HCT116 (cell line): Measurements from ENCODE around the gene MYH7. TPM values are rescaled to one million over a fixed set of nuclear protein-coding genes. Genes with fewer than 3 reads are reported as not detected.
"Not testable (repeated sequence)": the region's sequence is repeated elsewhere in the genome, so short reads cannot be mapped to it uniquely, and the experiment has no call there.

ENCODE experiments used
- ATAC-seq: fragments of 200-7000 bp; cut with Tn5 transposase; 2 replicates; pipeline ENCODE4 v1.9.1; 2020; ENCODE audit warnings: mild to moderate bottlenecking, moderate library complexity
- BruUV-seq: library from RNA; stranded (reverse); fragments of 400-500 nt; replicated peaks from 2 replicates; lab custom pipeline; 2021; lab: Mats Ljungman, UMichigan
- CTCF ChIA-PET: fragments of 300-600 bp; sonication (Branson Sonifier 250); formaldehyde crosslinking; loops from one replicate; lab custom pipeline; 2021; ENCODE audit warnings: antibody characterized with exemption; lab: Charles Lee
- POLR2A ChIA-PET: fragments of 300-600, 350-600 bp; sonication (Branson Sonifier 250); formaldehyde crosslinking; loops from one replicate; lab custom pipeline; 2021; ENCODE audit warnings: antibody characterized with exemption; lab: Charles Lee
- RAD21 ChIA-PET, 2 experiments: fragments of 300-600 bp; sonication (Branson Sonifier 250); formaldehyde crosslinking; loops; one replicate each; lab custom pipeline; 2023; ENCODE audit warnings: low total read pairs in 2 of 2; ENCODE audit not compliant: uncharacterized antibody in 2 of 2, unreplicated experiment in 2 of 2, low non-redundant PET in 1 of 2; lab: Charles Lee
- DNase-seq: peaks from one replicate; pipeline ENCODE4 v3.0.0-alpha.2; 2010; ENCODE audit warnings: low read depth, low spot score
- H2AFZ ChIP-seq: fragments of 200-600 bp; shearing (Covaris generic), sonication (generic); 2 replicates; pipeline ENCODE4 v1.6.1; 2017; ENCODE audit warnings: low read depth, mixed run types, mixed read lengths, antibody characterized with exemption, low read length; ENCODE audit not compliant: poor library complexity, severe bottlenecking
- H3K27ac ChIP-seq: 2 replicates; pipeline ENCODE4 v1.5.1; 2012; ENCODE audit warnings: low read depth, low read length
- H3K27me3 ChIP-seq: fragments of 200-600 bp; sonication (generic); 2 replicates; pipeline ENCODE4 v1.6.1; 2016; ENCODE audit warnings: mixed run types, low read length, mixed read lengths; ENCODE audit not compliant: insufficient read depth
- H3K36me3 ChIP-seq, 2 experiments: fragments of 200-500 bp in 1 of 2; fragments of 200-600 bp in 1 of 2; sonication (Bioruptor generic) in 1 of 2; sonication (generic) in 1 of 2; 2 replicates each; pipeline versions ENCODE4 v1.5.1 to v1.6.1; 2014 to 2016; ENCODE audit warnings: low read length in 2 of 2, inconsistent platforms in 1 of 2, mixed read lengths in 1 of 2, mixed run types in 1 of 2; ENCODE audit not compliant: insufficient read depth in 2 of 2, control insufficient read depth in 1 of 2
- H3K4me1 ChIP-seq, 2 experiments: fragments of 200-600 bp in 1 of 2; sonication (generic) in 1 of 2; 2 replicates each; pipeline versions ENCODE4 v1.5.1 to v1.6.1; 2012 to 2017; ENCODE audit warnings: low read length in 2 of 2, inconsistent platforms in 1 of 2, mild to moderate bottlenecking in 1 of 2, mixed read lengths in 1 of 2, mixed run types in 1 of 2, moderate library complexity in 1 of 2; ENCODE audit not compliant: insufficient read depth in 2 of 2, control insufficient read depth in 1 of 2
- H3K4me2 ChIP-seq: fragments of 200-600 bp; sonication (generic); 2 replicates; pipeline ENCODE4 v1.6.1; 2017; ENCODE audit warnings: mixed run types, low read length, mixed read lengths
- H3K4me3 ChIP-seq, 2 experiments: fragments of 200-600 bp in 1 of 2; sonication (generic) in 1 of 2; replicated peaks in 1 of 2; 2 replicates each; pipeline ENCODE4 v1.5.1; 2011 to 2016; ENCODE audit warnings: low read length in 2 of 2, control low read depth in 1 of 2, low read depth in 1 of 2, mild to moderate bottlenecking in 1 of 2, mixed read lengths in 1 of 2, mixed run types in 1 of 2
- H3K79me2 ChIP-seq: fragments of 200-600 bp; sonication (generic); 2 replicates; pipeline ENCODE4 v1.6.1; 2017; ENCODE audit warnings: mild to moderate bottlenecking, mixed run types, low read length, moderate library complexity, mixed read lengths; ENCODE audit not compliant: insufficient read depth
- H3K9ac ChIP-seq: fragments of 200-600 bp; sonication (generic); 2 replicates; pipeline ENCODE4 v1.6.1; 2016; ENCODE audit warnings: low read length, mixed read lengths
- H3K9me2 ChIP-seq: fragments of 200-600 bp; sonication (generic), shearing (Covaris generic); 2 replicates; pipeline ENCODE4 v1.6.1; 2017; ENCODE audit warnings: mixed run types, mild to moderate bottlenecking, moderate library complexity; ENCODE audit not compliant: insufficient read depth
- H3K9me3 ChIP-seq, 2 experiments: fragments of 200-500 bp in 1 of 2; fragments of 200-600 bp in 1 of 2; sonication (Bioruptor generic) in 1 of 2; sonication (generic) in 1 of 2; 2 replicates each; pipeline ENCODE4 v1.6.1; 2014 to 2017; ENCODE audit warnings: low read length in 2 of 2, mixed read lengths in 2 of 2, inconsistent platforms in 1 of 2, low read depth in 1 of 2, mild to moderate bottlenecking in 1 of 2, mixed run types in 1 of 2, moderate library complexity in 1 of 2; ENCODE audit not compliant: control insufficient read depth in 1 of 2, insufficient read depth in 1 of 2
- H4K20me1 ChIP-seq: fragments of 200-600 bp; sonication (generic), shearing (Covaris generic); 2 replicates; pipeline ENCODE4 v1.6.1; 2017; ENCODE audit warnings: mixed run types, mild to moderate bottlenecking, moderate library complexity; ENCODE audit not compliant: insufficient read depth
- CBX3 ChIP-seq: IDR thresholded peaks from 2 replicates; pipeline ENCODE4 v1.6.1; 2012; ENCODE audit warnings: low read depth
- CEBPB ChIP-seq: IDR thresholded peaks from 2 replicates; pipeline ENCODE4 v1.6.1; 2012; ENCODE audit warnings: low read depth
- CTCF ChIP-seq, 3 experiments: fragments of 200-600 bp in 1 of 3; sonication (generic) in 1 of 3; IDR thresholded peaks in 2 of 3; conservative IDR thresholded peaks in 1 of 3; 2 replicates each; pipeline ENCODE4 v1.5.1; 2012 to 2017; ENCODE audit warnings: low read depth in 2 of 3, low read length in 2 of 3, antibody characterized with exemption in 1 of 3, borderline replicate concordance in 1 of 3, control low read depth in 1 of 3, mild to moderate bottlenecking in 1 of 3, mixed read lengths in 1 of 3, mixed run types in 1 of 3, moderate library complexity in 1 of 3; ENCODE audit not compliant: insufficient read depth in 1 of 3
- EGR1 ChIP-seq: IDR thresholded peaks from 2 replicates; pipeline ENCODE4 v1.6.1; 2012; ENCODE audit warnings: low read depth
- FOSL1 ChIP-seq: IDR thresholded peaks from 2 replicates; pipeline ENCODE4 v1.6.1; 2012; ENCODE audit warnings: low read depth
- JUND ChIP-seq: IDR thresholded peaks from 2 replicates; pipeline ENCODE4 v1.6.1; 2012
- MAX ChIP-seq: IDR thresholded peaks from 2 replicates; pipeline ENCODE4 v1.6.1; 2012
- POLR2A ChIP-seq: IDR thresholded peaks from 2 replicates; pipeline ENCODE4 v1.7.0; 2011; ENCODE audit warnings: borderline replicate concordance; ENCODE audit not compliant: insufficient read depth, insufficient read length; ENCODE audit errors: extremely low read depth
- POLR2AphosphoS5 ChIP-seq: IDR thresholded peaks from 2 replicates; pipeline ENCODE4 v1.6.1; 2011; ENCODE audit warnings: mild to moderate bottlenecking, low read depth, low read length, moderate library complexity
- RAD21 ChIP-seq: IDR thresholded peaks from 2 replicates; pipeline ENCODE4 v1.6.1; 2012; ENCODE audit warnings: low read depth, mild to moderate bottlenecking
- SIN3A ChIP-seq: IDR thresholded peaks from 2 replicates; pipeline ENCODE4 v1.6.1; 2012; ENCODE audit warnings: low read depth
- SP1 ChIP-seq: IDR thresholded peaks from 2 replicates; pipeline ENCODE4 v1.6.1; 2012; ENCODE audit warnings: low read depth
- SRF ChIP-seq: IDR thresholded peaks from 2 replicates; pipeline ENCODE4 v1.6.1; 2012; ENCODE audit warnings: low read depth
- YY1 ChIP-seq: IDR thresholded peaks from 2 replicates; pipeline ENCODE4 v1.6.1; 2011; ENCODE audit warnings: low read length, low read depth, moderate library complexity, mild to moderate bottlenecking; ENCODE audit not compliant: insufficient replicate concordance; ENCODE audit errors: extremely low read depth
- ZBTB33 ChIP-seq: IDR thresholded peaks from 2 replicates; pipeline ENCODE4 v1.6.1; 2011; ENCODE audit warnings: mild to moderate bottlenecking, low read length, moderate library complexity; ENCODE audit not compliant: insufficient replicate concordance; ENCODE audit errors: extremely low read depth
- ZFX ChIP-seq: fragments of 450-650 bp; IDR thresholded peaks from 2 replicates; pipeline ENCODE4 v1.6.1; 2017
- ZNF274 ChIP-seq: fragments of 200-500 bp; sonication (Bioruptor generic); IDR thresholded peaks from 2 replicates; pipeline ENCODE4 v1.6.1; 2014; ENCODE audit warnings: mild to moderate bottlenecking, low read depth, low read length, inconsistent platforms
- intact Hi-C: fragments of 100-400 bp; cut with micrococcal nuclease; formaldehyde crosslinking; loops from 2 replicates; pipeline ENCODE4 v1.10.0; 2022
- total RNA-seq: library from RNA; stranded (reverse); gene quantifications from one replicate; pipeline ENCODE4 v1.2.1, GENCODE V29; 2021; ENCODE audit not compliant: unreplicated experiment

Gene MYH7
- total RNA-seq, 1 experiment from 2014 or later, result not detected

- H3K27me3 ChIP-seq, result peaks cover 6% of the 10 kb centered on the region; the same call in 1 of the 2 replicates
- H3K9me3 ChIP-seq, result no peaks in the 10 kb centered on the region
- ChIA-PET POLR2A (no interaction called here), CTCF (no interaction called here), RAD21 (no interaction called here)
- H3K4me3 ChIP-seq, result no peak overlapping the region
- H3K4me2 ChIP-seq, result no peak overlapping the region
- H3K4me1 ChIP-seq, result no peaks in the 10 kb centered on the region
- intact Hi-C loops, result no loop called here
- H3K27ac ChIP-seq, result no peak overlapping the region
- no peak overlapping the region for H3K9ac ChIP-seq
- no peaks in the 10 kb centered on the region for H3K79me2 ChIP-seq
- no peaks in the 10 kb centered on the region for H3K36me3 ChIP-seq
- H4K20me1 ChIP-seq, result no peaks in the 10 kb centered on the region
- ATAC-seq (no peak), DNase-seq (no peak)
- H3K9me2 ChIP-seq, result no peaks in the 10 kb centered on the region
- TF ChIP-seq CBX3 (no peak), SIN3A (no peak), EGR1 (no peak), RAD21 (no peak), SRF (no peak), CTCF (IDR thresholded peaks at IDR 0.05 in 2 of 3, conservative IDR thresholded peaks at IDR 0.05 in 1 of 3; ENCODE audit: borderline replicate concordance in 1 of 3, insufficient read depth in 1 of 3, low read depth in 2 of 3, low read length in 2 of 3) (no peak), SP1 (no peak), FOSL1 (no peak), POLR2A (no peak), ZBTB33 (no peak), POLR2AphosphoS5 (no peak), MAX (no peak), YY1 (no peak), ZFX (no peak), JUND (no peak), ZNF274 (no peak), CEBPB (no peak)
- no TSS peak for BruUV-seq
- H2AFZ ChIP-seq, result no peak overlapping the region
Observed at GRCh38 chr14:23386999-23387398, 48.5 kb downstream of the MYH7 start.

GRCh38 chr14:23386266-23386657, 49.2 kb downstream of the MYH7 start:
- ATAC-seq, H3K9me3 ChIP-seq, DNase-seq, CTCF ChIA-PET, H3K9ac ChIP-seq, RAD21 ChIA-PET, intact Hi-C loops, H3K79me2 ChIP-seq, H3K27ac ChIP-seq, H4K20me1 ChIP-seq, POLR2A ChIA-PET, BruUV-seq, H3K27me3 ChIP-seq, H3K4me2 ChIP-seq, H3K4me1 ChIP-seq, H3K9me2 ChIP-seq, H3K4me3 ChIP-seq, H3K36me3 ChIP-seq, H2AFZ ChIP-seq: not testable (repeated sequence)
